Measurements from ENCODE around the gene UBE2H.

DNA sequence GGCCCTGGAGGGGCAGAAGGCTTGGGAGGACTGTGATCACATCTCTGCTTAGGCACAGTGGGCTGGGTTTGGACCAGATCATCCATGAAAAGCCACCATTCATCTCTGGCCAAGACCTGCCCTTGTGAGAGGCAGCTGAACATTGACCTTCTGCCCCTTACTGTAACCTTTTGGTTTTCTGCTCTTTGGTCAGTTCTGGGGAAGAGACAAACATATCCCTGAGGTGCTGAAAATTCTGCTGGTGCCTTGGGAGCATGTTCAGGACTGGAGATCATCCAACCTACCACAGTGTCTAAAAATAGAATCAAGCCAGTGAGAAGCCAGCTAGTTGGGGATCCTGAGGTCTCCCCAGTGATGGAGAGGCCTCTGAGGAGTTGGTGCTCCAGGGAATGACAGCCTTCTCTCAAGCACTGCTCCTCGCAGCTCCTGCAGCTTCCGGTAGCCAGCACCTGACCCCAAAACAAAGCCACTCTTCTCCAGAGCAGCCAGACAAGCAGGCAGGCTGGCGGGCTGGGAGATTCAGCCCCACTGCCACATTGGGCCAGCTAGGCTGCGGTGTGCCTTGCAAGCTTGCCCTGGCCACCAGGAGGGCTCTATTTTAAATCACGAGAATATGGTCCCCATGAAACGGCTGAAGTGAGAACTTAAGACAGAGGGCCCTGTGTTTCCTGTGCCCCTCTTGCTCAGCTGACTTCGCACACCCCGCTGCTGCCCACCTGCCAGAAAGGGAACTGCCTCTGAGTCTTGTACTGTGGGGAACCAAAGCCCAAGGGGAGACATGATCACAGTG lies 37.8 kb upstream of the UBE2H start:
- TF ChIP-seq, protein P1, sequence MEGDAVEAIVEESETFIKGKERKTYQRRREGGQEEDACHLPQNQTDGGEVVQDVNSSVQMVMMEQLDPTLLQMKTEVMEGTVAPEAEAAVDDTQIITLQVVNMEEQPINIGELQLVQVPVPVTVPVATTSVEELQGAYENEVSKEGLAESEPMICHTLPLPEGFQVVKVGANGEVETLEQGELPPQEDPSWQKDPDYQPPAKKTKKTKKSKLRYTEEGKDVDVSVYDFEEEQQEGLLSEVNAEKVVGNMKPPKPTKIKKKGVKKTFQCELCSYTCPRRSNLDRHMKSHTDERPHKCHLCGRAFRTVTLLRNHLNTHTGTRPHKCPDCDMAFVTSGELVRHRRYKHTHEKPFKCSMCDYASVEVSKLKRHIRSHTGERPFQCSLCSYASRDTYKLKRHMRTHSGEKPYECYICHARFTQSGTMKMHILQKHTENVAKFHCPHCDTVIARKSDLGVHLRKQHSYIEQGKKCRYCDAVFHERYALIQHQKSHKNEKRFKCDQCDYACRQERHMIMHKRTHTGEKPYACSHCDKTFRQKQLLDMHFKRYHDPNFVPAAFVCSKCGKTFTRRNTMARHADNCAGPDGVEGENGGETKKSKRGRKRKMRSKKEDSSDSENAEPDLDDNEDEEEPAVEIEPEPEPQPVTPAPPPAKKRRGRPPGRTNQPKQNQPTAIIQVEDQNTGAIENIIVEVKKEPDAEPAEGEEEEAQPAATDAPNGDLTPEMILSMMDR (conservative IDR thresholded peaks at IDR 0.05) = no peak
- TF ChIP-seq ZFX (IDR thresholded peaks at IDR 0.05) = no peak

Measured in C4-2B (cell line).